Suprapubic skin (tissue), 4 donors: Measurements from ENCODE around the gene FNBP1.

ENCODE experiments used
- EP300 ChIP-seq: sonication (generic); formaldehyde crosslinking; IDR thresholded peaks from one replicate; pipeline ENCODE4 v1.6.1; 2017; ENCODE audit warnings: antibody characterized with exemption
- POLR2A ChIP-seq, 2 donors: fragments of 450-650 bp; IDR thresholded peaks; one replicate each; pipeline ENCODE4 v1.6.1; 2017; ENCODE audit warnings: antibody characterized with exemption in 2 of 2, mild to moderate bottlenecking in 2 of 2, moderate library complexity in 2 of 2
- POLR2AphosphoS5 ChIP-seq, 3 donors: sonication (generic); formaldehyde crosslinking; IDR thresholded peaks; one replicate each; pipeline ENCODE4 v1.6.1; 2017; ENCODE audit warnings: antibody characterized with exemption in 3 of 3
- TF ChIP-seq, protein P1 (sequence below), 2 donors: fragments of 200-600 bp in 1 of 2; fragments of 450-650 bp in 1 of 2; sonication (generic) in 1 of 2; IDR thresholded peaks; one replicate each; pipeline ENCODE4 v1.5.1; 2016 to 2019; ENCODE audit warnings: antibody characterized with exemption in 2 of 2, mild to moderate bottlenecking in 1 of 2, moderate library complexity in 1 of 2

DNA sequence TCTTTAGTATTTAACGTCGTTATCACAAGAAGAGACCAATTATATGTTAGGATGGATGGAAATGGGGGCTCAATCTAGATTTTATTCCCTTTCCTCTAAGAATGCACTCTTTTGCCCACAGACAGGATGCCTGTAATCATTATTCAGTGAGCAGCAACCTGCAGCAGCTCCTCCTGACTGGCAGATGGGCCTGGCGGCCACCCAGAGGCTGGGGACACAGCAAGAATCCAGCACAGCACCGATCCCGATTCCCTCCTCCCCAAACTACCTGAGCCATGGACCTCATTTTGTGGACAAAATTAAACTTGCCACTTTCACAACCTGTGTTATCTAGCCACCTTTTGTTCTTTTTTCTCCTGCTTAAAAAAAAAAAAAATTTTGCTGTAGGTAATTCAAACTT lies 106.8 kb downstream of the FNBP1 start:
- TF ChIP-seq, protein P1, sequence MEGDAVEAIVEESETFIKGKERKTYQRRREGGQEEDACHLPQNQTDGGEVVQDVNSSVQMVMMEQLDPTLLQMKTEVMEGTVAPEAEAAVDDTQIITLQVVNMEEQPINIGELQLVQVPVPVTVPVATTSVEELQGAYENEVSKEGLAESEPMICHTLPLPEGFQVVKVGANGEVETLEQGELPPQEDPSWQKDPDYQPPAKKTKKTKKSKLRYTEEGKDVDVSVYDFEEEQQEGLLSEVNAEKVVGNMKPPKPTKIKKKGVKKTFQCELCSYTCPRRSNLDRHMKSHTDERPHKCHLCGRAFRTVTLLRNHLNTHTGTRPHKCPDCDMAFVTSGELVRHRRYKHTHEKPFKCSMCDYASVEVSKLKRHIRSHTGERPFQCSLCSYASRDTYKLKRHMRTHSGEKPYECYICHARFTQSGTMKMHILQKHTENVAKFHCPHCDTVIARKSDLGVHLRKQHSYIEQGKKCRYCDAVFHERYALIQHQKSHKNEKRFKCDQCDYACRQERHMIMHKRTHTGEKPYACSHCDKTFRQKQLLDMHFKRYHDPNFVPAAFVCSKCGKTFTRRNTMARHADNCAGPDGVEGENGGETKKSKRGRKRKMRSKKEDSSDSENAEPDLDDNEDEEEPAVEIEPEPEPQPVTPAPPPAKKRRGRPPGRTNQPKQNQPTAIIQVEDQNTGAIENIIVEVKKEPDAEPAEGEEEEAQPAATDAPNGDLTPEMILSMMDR (IDR thresholded peaks at IDR 0.05), result no peak
- TF ChIP-seq POLR2AphosphoS5 (IDR thresholded peaks at IDR 0.05) (no peak), POLR2A (IDR thresholded peaks at IDR 0.05) (no peak), EP300 (no peak)
